ENCODE data around the gene TMEM242. TPM values are rescaled to one million over a fixed set of nuclear protein-coding genes. Genes with fewer than 3 reads are reported as not detected.

Gene TMEM242
- total and polyA plus RNA-seq, 9 donors, result 5.5 to 12.1 (median 10.1) TPM

- Histone ChIP-seq H3K36me3 (no peaks in the 10 kb centered on the region), H3K4me1 (ENCODE audit: insufficient read depth) (no peaks in the 10 kb centered on the region), H3K27me3 (no peaks in the 10 kb centered on the region), H3K9me3 (no peaks in the 10 kb centered on the region), H3K4me3 (no peak overlapping the region), H3K27ac (no peak overlapping the region)
- intact Hi-C loops (cut with DNase I), result no loop called here
- 67 to 69% (median 69%) methylated on average over 7 to 8 of the region's 8 CpGs for WGBS, 3 donors
- TF ChIP-seq EP300 (IDR thresholded peaks at IDR 0.05) (no peak), CTCF (IDR thresholded peaks at IDR 0.05) (no peak), POLR2A (IDR thresholded peaks at IDR 0.05) (no peak)
- no peak for DNase-seq
Measured at GRCh38 chr6:157283330-157283898, 39.9 kb downstream of the TMEM242 start.

GRCh38 chr6:157282284-157282683 is 41.0 kb downstream of the TMEM242 start:
- no peak for DNase-seq
- no peaks in the 10 kb centered on the region for H3K4me1 ChIP-seq (ENCODE audit: insufficient read depth)
- no peaks in the 10 kb centered on the region for H3K36me3 ChIP-seq
- no peaks in the 10 kb centered on the region for H3K9me3 ChIP-seq
- no peak overlapping the region for H3K4me3 ChIP-seq
- H3K27ac ChIP-seq, result no peak overlapping the region
- no peak for TF ChIP-seq EP300 (IDR thresholded peaks at IDR 0.05)
- no peak for TF ChIP-seq CTCF (IDR thresholded peaks at IDR 0.05)
- TF ChIP-seq POLR2A (IDR thresholded peaks at IDR 0.05), result no peak
- H3K27me3 ChIP-seq, result no peaks in the 10 kb centered on the region
- intact Hi-C loops (cut with DNase I), result no loop called here
- 94 to 95% (median 95%) methylated on average over 7 of the region's 7 CpGs for WGBS, 3 donors

GRCh38 chr6:157281570-157281969 is 41.7 kb downstream of the TMEM242 start:
- Histone ChIP-seq H3K36me3 (no peaks in the 10 kb centered on the region), H3K4me1 (ENCODE audit: insufficient read depth) (no peaks in the 10 kb centered on the region), H3K4me3 (no peak overlapping the region), H3K27me3 (no peaks in the 10 kb centered on the region), H3K9me3 (no peaks in the 10 kb centered on the region), H3K27ac (no peak overlapping the region)
- TF ChIP-seq CTCF (IDR thresholded peaks at IDR 0.05) (no peak), POLR2A (IDR thresholded peaks at IDR 0.05) (no peak), EP300 (IDR thresholded peaks at IDR 0.05) (no peak)
- WGBS, 3 donors, result 68 to 76% (median 74%) methylated on average over 9 of the region's 9 CpGs
- intact Hi-C loops (cut with DNase I), result no loop called here
- no peak for DNase-seq

GRCh38 chr6:157280947-157281346 is 42.4 kb downstream of the TMEM242 start:
- H3K27me3 ChIP-seq, result no peaks in the 10 kb centered on the region
- no peaks in the 10 kb centered on the region for H3K9me3 ChIP-seq
- TF ChIP-seq CTCF (IDR thresholded peaks at IDR 0.05) (no peak), EP300 (IDR thresholded peaks at IDR 0.05) (no peak), POLR2A (IDR thresholded peaks at IDR 0.05) (no peak)
- H3K27ac ChIP-seq, result no peak overlapping the region
- no peaks in the 10 kb centered on the region for H3K4me1 ChIP-seq (ENCODE audit: insufficient read depth)
- WGBS, 3 donors, result 72 to 83% (median 80%) methylated on average over 9 of the region's 9 CpGs
- intact Hi-C loops (cut with DNase I), result no loop called here
- H3K36me3 ChIP-seq, result no peaks in the 10 kb centered on the region
- no peak for DNase-seq
- no peak overlapping the region for H3K4me3 ChIP-seq

Data from ovary (tissue), 9 donors.